ENCODE data around the gene RBMS2.
A peak's percentile ranks its signal among the peaks of the same experiment; 100 is the strongest.

RBMS2 gene

GRCh38 chr12:56521590-56522371 lies at the start of gene RBMS2:
TSS of gene RBMS2 (plus strand) at chr12:56521820. CDS start at chr12:56522024, 204 bp downstream.
- in situ Hi-C loops (cut with HindIII; ENCODE audit: low sequenced_read_pairs), result loop anchor here (5.0 kb wide), 1 partner anchor 51 kb away; no protein-coding TSS in a partner anchor
- DNase-seq (ENCODE audit: low read depth), result peak; percentile 86
- TF ChIP-seq, protein P1, sequence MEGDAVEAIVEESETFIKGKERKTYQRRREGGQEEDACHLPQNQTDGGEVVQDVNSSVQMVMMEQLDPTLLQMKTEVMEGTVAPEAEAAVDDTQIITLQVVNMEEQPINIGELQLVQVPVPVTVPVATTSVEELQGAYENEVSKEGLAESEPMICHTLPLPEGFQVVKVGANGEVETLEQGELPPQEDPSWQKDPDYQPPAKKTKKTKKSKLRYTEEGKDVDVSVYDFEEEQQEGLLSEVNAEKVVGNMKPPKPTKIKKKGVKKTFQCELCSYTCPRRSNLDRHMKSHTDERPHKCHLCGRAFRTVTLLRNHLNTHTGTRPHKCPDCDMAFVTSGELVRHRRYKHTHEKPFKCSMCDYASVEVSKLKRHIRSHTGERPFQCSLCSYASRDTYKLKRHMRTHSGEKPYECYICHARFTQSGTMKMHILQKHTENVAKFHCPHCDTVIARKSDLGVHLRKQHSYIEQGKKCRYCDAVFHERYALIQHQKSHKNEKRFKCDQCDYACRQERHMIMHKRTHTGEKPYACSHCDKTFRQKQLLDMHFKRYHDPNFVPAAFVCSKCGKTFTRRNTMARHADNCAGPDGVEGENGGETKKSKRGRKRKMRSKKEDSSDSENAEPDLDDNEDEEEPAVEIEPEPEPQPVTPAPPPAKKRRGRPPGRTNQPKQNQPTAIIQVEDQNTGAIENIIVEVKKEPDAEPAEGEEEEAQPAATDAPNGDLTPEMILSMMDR (IDR thresholded peaks at IDR 0.05; ENCODE audit: low read depth, low read length, missing control alignments), result no peak
- H3K4me3 ChIP-seq (ENCODE audit: low read depth, low read length), result peak within 1 kb of the TSS; percentile 72

GRCh38 chr12:56474389-56474788 lies 47.2 kb upstream of the RBMS2 start:
- no peak for DNase-seq (ENCODE audit: low read depth)
- in situ Hi-C loops (cut with HindIII; ENCODE audit: low sequenced_read_pairs), result loop anchor here (25.0 kb wide), 1 partner anchor 112 kb away; the partner anchor contains the start of genes APOF and STAT2
- no peak overlapping the region for H3K4me3 ChIP-seq (ENCODE audit: low read depth, low read length)
- TF ChIP-seq, protein P1 (IDR thresholded peaks at IDR 0.05; ENCODE audit: low read depth, low read length, missing control alignments), result no peak

DNA sequence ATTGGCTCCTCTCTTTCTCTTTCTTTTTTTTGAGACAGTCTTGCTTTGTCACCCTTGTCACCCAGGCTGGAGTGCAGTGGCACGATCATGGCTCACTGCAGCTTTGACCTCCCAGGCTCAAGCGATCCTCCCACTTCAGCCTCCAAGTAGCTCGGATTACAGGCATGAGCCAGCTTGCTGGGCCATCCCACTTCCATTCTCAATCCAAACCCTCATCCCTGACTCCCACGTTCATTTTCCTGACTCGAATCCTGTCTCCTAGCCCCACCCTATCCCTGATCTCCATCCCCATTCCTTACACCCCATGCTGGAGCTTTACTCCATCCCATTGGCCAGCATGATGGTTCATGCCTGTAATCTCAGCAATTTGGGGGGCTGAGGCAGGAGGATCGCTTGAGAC lies 45.5 kb upstream of the RBMS2 start:
- in situ Hi-C loops (cut with HindIII; ENCODE audit: low sequenced_read_pairs), result no loop called here
- no peak overlapping the region for H3K4me3 ChIP-seq (ENCODE audit: low read depth, low read length)
- DNase-seq (ENCODE audit: low read depth), result no peak
- TF ChIP-seq, protein P1 (IDR thresholded peaks at IDR 0.05; ENCODE audit: low read depth, low read length, missing control alignments), result no peak

DNA sequence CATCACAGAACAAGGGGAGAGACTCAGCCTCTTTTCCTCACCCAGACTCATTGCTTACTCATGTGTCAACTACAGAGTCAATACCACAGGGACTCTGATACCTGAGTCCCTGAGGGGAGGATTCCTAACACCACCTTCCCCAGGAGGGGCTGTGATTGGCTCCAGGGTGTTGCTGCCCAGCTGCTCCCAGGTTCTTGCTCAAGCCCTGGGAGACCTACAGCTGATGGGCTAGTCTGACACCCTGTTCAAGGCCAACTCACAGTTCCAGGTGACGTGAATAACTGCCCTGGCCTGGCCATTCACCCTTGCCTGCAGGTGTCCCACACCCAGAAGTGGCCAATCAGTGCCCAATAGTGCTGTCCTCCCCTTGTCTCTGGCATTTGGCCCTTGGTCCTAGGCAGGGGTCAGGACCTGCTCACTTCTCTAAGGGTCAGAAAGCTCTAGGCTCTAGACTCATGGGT lies 44.6 kb upstream of the RBMS2 start:
- DNase-seq (ENCODE audit: low read depth), result no peak
- TF ChIP-seq, protein P1 (IDR thresholded peaks at IDR 0.05; ENCODE audit: low read depth, low read length, missing control alignments), result no peak
- no peak overlapping the region for H3K4me3 ChIP-seq (ENCODE audit: low read depth, low read length)
- in situ Hi-C loops (cut with HindIII; ENCODE audit: low sequenced_read_pairs), result no loop called here

DNA sequence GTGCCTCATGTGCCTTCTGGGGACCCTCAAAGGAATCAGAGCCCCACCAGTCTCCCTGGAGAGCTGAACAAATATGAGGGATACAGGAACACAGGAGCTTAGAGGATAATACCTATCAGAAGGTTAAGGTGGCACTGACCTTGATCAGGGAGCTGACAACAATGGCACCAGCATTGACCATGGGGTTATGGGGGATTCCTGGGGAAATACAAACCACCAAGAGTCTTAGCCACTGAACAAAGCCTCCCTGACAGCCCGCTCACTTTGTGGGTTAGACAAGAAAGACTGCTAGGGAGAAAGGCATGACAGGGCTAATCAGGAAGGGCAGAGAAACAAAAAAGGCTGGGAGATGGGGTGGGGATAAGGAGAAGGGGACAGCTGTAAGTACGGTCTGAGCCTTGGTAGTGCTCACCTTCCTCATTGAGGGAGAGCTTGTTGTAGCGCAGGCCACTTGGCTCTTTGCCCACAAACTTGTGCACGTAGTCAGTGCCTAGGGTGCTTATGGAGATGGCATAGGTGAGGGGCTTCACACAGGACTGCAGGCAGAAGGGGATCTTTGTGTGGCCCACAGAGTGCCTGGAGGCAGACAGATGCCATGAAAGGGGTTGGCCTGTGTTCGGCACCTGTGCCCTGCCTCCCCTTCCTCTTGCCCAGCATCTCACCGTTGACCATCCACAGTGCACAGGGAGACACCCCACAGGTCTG lies 43.9 kb upstream of the RBMS2 start:
- in situ Hi-C loops (cut with HindIII; ENCODE audit: low sequenced_read_pairs), result no loop called here
- no peak overlapping the region for H3K4me3 ChIP-seq (ENCODE audit: low read depth, low read length)
- DNase-seq (ENCODE audit: low read depth), result no peak
- TF ChIP-seq, protein P1 (IDR thresholded peaks at IDR 0.05; ENCODE audit: low read depth, low read length, missing control alignments), result no peak

- TF ChIP-seq, protein P1 (IDR thresholded peaks at IDR 0.05; ENCODE audit: low read depth, low read length, missing control alignments), result no peak
- no peak overlapping the region for H3K4me3 ChIP-seq (ENCODE audit: low read depth, low read length)
- in situ Hi-C loops (cut with HindIII; ENCODE audit: low sequenced_read_pairs), result no loop called here
- no peak for DNase-seq (ENCODE audit: low read depth)
These were observed 42.0 kb upstream of the RBMS2 start for GRCh38 chr12:56479625-56480024.

All from astrocyte of the cerebellum (primary cell).